GM12864 (cell line): ENCODE data around the gene ZDHHC11.

Experiments used
- DNase-seq: peaks from one replicate; pipeline ENCODE4 v3.0.0-alpha.2; 2011; ENCODE audit warnings: low read depth
- H3K4me3 ChIP-seq: 2 replicates; pipeline ENCODE4 v1.5.1; 2011; ENCODE audit warnings: mild to moderate bottlenecking, low read depth, low read length, control low read depth
- CTCF ChIP-seq: IDR thresholded peaks from 2 replicates; pipeline ENCODE4 v1.5.1; 2011; ENCODE audit warnings: low read depth, mild to moderate bottlenecking, moderate library complexity, low read length, control low read depth, inconsistent platforms; ENCODE audit errors: missing control alignments

ZDHHC11 gene

GRCh38 chr5:870956-871355 lies 20.2 kb upstream of the ZDHHC11 start:
- H3K4me3 ChIP-seq = no peak overlapping the region

GRCh38 chr5:868428-869135 lies 17.8 kb upstream of the ZDHHC11 start:
- no peak for DNase-seq
- H3K4me3 ChIP-seq = no peak overlapping the region
- TF ChIP-seq CTCF = no peak

More at GRCh38 chr5:870956-871355, 20.2 kb upstream of the ZDHHC11 start:
- no peak for DNase-seq
- TF ChIP-seq CTCF = no peak

- no peak overlapping the region for H3K4me3 ChIP-seq
- DNase-seq = no peak
- TF ChIP-seq CTCF = no peak
Observed at GRCh38 chr5:867300-867870, 16.6 kb upstream of the ZDHHC11 start.

GRCh38 chr5:865771-866170 lies 15.0 kb upstream of the ZDHHC11 start:
- H3K4me3 ChIP-seq = no peak overlapping the region
- no peak for DNase-seq
- no peak for TF ChIP-seq CTCF

- DNase-seq = no peak
- H3K4me3 ChIP-seq = no peak overlapping the region
- TF ChIP-seq CTCF = no peak
Observed at GRCh38 chr5:865168-865521, 14.4 kb upstream of the ZDHHC11 start.

GRCh38 chr5:864492-865167 lies 13.8 kb upstream of the ZDHHC11 start:
- no peak overlapping the region for H3K4me3 ChIP-seq
- DNase-seq = no peak
- no peak for TF ChIP-seq CTCF

GRCh38 chr5:863244-863805 lies 12.5 kb upstream of the ZDHHC11 start:
- no peak for TF ChIP-seq CTCF
- no peak overlapping the region for H3K4me3 ChIP-seq
- no peak for DNase-seq
